ENCODE data around the gene SPPL2A. TPM values are rescaled to one million over a fixed set of nuclear protein-coding genes. Genes with fewer than 3 reads are reported as not detected.
"Not testable (repeated sequence)": the region's sequence is repeated elsewhere in the genome, so short reads cannot be mapped to it uniquely, and the experiment has no call there.

Gene SPPL2A
- polyA plus RNA-seq, 4 donors: 78.5 to 110 (median 103) TPM

DNA sequence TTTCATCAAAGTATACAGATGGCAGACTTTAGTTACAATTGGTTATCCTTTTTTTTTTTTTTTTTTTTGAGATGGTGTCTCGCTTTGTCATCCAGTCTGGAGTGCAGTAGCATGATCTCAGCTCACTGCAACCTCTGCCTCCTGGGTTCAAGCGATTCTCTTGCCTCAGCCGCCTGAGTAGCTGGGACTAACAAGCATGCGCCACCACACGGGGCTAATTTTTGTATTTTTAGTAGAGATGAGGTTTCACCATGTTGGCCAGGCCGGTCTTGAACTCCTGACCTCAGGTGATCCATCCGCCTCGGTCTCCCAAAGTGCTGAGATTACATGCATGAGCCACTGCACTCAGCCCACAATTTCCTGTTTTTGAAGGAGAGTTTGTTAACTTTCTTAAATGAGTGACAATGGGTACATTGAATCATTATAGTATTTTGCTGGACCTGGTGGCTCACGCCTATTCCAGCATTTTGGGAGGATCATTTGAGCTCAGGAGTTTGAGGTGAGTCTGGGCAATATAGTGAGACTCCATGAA is 70.8 kb downstream of the SPPL2A start:
- DNase-seq (ENCODE audit: low read depth in 4 of 4, low spot score in 2 of 4): not testable (repeated sequence)

DNA sequence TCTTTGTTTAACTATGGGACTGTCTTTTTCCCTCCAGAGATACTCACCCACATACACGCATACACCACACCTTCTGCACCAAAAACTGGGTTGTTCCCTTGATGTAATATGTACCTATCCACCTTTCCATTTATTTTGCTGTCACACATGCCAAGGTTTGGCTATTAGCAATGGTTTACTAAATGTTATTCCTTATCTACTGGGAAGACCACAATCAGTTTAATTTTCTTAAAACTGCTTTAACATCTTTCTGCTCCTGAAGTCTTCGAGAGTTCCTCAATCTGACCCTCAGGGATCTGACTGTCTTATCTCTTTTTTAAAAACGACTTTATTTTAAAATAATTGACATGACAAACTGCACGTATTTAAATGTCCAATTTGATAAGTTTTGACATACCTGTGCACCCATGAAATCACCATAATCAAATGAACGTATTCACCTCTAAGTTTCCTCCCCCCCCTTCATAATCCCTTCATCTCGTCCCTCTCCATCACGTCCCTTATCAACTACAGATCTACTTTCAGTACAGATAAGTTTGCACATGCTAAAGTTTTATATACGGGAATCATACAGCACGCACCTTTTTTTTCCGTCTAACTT is 78.1 kb downstream of the SPPL2A start:
- no peak for DNase-seq (ENCODE audit: low read depth in 4 of 4, low spot score in 2 of 4)

DNA sequence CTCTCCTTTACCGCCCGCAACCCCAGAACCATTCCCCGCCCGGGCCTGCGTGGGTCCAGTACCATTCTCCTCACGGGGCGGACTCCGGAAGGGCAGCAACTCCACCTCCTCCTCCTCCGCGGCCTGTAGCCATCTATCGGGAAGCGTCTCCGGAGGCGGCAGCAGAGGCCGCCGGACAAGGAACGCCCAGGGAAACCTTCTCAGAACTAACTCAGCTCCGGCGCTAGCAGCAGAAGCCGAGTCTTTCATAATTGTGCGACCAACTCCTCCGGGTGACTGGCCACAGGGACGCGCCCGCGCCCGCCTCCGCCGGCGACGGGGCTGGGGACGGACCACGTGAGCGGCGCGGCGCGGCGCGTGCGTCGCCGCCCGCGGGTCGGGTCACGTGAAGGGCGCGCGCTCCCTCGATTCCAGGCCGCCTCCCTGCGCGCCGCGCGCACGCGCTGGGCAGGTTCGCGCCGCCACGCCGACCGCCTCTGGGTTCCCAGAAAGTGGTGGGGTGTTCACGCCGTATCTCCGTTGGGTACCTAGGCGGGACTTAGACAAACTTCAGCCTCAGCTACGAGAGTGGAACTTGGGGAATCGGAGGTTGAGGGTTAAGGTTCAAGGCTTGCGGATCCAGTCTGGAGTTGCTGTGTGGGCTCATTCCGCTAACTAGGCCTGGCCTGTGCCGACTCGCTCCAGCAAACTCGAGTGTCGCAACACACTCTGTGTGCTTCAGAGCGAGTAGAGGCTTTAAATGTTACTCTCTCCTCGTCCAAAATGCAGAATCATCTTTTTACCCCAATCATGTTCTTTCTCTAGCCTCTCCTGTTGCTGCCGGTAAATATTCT is 78.8 kb downstream of the SPPL2A start, which contains the start of gene TRPM7:
Gene TRPM7 (minus strand): TSS at position 329 of the 833 bp plus-strand sequence. CDS start 264 bp downstream, at position 65.
- peak; percentile 85 to 94 (median 87) for DNase-seq (ENCODE audit: low read depth in 4 of 4, low spot score in 2 of 4)

DNA sequence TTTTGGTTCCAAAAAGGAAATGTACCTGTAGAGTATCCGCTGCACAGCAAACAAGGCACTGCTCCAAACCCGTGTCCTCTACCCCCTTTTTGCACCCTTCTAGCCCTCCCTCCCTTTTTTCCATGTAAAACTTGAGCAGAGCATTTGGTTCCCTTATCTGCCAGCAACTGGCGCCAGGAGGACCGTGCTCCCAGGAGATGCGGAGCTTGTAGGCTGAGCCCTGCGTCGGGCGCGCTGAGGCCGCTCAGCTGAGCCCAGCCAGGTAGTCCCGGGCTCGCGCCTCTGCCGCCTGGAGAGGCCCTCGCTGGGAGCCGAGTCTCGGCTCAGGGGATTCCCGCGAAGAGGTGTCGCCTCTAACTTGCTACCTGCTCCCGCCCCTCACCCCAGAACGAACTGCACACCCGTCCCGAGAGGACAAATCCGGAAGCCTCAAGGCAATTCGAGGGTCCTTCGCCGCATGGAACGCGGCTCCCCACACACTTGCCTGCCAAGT is 79.5 kb downstream of the SPPL2A start:
- DNase-seq (ENCODE audit: low read depth in 4 of 4, low spot score in 2 of 4): peak in 1 of 4 donors; percentile 41

DNA sequence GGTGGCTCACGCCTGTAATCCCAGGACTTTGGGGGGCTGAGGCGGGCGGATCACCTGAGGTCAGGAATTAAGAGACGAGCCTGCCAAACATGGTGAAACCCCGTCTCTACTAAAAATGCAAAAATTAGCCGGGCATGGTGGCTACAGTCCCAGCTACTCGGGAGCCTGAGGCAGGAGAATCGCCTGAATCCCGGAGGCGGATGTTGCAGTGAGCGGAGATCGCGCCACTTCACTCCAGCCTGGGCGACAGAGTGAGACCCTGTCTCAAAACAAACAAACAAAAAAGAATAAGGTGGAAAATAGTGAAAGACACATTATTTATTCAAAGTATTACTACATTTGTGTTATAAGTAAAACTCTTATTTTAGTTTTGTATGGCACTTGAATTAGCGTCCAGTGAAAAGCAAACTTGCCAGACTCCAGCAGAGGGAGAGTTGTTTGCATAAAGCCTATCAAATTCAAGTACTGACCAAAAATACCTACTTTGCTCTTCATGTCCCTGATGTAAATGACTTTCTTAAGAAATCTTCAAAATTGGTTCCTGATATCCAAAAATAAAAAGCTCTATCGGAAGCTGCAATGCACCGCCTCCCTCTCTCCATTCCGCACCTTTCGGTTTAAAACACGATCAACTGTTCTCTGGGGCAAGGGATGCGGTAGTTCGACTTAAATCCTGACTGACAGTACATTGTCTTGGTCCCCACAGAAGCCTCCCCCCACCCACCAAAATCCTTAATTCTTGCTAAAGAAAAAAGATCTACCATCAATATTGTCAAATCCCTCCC is 80.1 kb downstream of the SPPL2A start:
- DNase-seq (ENCODE audit: low read depth in 4 of 4, low spot score in 2 of 4): peak in 1 of 4 donors; percentile 11

DNA sequence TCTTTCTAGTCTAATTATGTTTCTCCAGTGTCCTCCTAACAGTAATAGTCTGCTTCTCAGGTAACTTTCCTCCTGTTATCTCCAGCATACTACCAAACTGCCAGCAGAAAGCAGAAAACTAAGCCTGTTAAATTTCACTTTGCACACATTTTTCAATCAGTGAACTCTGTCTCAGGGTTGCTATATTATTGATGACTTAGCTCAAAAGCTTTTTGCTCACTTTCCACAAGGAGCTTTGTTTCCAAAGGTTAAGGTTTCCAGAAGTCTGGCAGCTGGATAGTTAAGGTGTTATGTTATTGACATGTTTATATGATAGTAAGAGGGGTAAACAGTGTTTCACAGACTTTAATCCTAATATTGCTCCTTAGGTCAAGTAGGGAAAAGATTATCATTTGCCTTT is 84.0 kb downstream of the SPPL2A start:
- DNase-seq (ENCODE audit: low read depth in 4 of 4, low spot score in 2 of 4): no peak

DNA sequence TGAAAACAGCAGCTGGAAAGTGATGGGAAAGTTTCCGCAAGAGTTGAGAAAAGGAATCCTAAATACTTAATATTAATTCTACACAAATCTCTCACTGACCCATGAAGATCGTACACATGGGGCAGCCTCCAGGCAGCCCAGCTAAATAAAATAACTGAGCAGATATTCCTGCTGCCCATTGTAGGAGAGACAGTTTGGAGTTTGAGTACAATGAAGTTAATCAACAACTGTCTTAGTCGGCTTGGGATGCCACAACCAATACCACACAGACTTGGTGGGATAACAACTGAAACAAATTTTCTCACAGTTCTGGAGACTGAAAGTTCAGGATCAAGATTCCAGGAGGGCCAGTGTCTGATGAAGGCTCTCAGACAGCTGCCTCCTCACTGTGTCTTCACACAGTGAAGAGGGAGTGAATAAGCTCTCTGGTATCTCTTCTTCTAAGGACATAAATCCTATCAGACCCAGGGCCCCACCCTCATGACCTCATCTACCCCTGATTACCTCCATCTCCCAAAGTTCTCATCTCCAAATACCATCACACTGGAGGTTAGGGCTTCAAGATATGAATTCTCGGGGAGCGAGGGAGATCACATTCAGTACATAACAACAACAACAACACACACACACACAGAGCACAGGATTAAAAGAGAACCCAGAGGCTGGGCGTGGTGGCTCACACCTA is 88.6 kb downstream of the SPPL2A start:
- DNase-seq (ENCODE audit: low read depth in 4 of 4, low spot score in 2 of 4): no peak

DNA sequence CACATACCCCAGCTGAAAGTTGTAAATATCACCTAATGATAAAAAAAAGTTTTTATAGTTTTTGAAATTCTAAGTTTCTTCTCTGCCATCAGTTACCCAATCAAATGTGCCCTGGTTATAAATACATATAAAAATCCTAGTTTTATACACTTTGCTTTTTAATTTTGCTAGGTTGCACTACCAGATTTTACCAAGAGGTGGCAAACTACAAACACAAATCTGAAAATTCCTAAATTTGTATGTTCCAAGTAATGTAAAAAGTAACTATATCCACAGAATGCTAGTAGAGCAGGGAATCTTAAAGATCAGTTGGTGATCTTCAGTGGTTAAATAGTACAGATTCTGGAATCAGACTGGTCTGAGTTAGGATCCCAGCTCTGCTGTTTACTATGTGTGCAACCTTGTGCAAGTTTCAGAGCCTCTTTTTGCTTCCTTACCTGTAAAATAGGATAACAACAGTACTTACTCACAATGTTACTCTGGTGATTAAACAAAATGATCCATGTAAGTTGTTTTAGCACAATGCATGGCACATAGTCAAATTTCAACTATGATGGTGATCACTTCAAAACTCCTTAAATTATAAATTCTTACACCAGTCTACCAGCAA is 89.9 kb downstream of the SPPL2A start:
- peak in 1 of 4 donors; percentile 48 for DNase-seq (ENCODE audit: low read depth in 4 of 4, low spot score in 2 of 4)

DNA sequence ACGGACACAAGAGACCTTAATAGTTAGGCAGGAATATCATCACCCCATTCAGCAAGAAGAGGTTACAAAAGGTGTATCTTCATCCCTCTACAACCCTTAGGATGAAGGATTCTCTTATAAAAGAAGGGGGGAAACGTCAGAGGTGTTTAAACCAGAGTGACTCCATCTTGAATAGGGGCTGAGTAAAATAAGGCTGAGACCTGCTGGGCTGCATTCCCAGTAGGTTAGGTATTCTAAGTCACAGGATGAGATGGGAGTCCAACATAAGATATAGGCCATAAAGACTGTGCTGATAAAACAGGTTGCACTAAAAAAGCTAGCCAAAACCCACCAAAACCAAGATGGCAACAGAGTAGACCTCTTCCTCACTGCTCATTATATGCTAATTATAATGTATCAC is 95.4 kb downstream of the SPPL2A start:
- DNase-seq (ENCODE audit: low read depth in 4 of 4, low spot score in 2 of 4): no peak

DNA sequence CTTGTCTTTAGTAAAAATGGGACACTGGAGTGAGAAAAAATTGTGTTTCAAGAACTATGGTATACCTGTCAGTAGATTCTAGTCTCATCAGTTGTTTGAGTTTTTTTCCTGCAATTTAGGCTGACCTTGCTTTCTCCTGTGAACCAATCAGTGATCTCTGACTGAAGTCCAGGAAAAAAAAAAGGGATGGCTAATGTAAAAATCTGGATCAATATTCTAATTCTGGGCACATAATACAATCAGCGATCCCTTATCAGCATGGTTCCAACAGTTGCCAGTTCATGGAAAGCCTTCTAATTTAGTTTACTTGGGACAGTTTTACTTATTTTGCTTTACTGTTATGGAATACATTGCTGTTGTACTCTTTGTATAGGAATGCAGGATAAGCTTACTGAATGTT is 95.9 kb downstream of the SPPL2A start:
- DNase-seq (ENCODE audit: low read depth in 4 of 4, low spot score in 2 of 4): no peak

DNA sequence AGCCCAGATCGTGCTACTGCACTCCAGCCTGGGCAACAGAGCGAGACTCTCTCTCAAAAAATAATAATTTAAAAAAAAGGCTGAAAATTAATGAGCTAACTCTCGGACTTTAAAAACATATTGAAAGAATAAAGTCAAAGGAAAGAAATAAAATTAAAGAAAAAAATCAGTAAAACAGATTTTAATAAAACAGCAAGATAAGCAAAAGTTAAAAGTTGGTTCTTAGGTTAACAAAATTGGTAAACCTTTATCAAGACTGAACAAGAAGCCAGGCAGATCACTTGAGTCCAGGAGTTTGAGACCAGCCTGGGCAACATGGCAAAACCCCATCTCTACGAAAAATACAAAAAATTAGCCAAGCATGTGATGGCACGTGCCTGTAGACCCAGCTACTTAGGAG is 99.6 kb downstream of the SPPL2A start:
- no peak for DNase-seq (ENCODE audit: low read depth in 4 of 4, low spot score in 2 of 4)

DNA sequence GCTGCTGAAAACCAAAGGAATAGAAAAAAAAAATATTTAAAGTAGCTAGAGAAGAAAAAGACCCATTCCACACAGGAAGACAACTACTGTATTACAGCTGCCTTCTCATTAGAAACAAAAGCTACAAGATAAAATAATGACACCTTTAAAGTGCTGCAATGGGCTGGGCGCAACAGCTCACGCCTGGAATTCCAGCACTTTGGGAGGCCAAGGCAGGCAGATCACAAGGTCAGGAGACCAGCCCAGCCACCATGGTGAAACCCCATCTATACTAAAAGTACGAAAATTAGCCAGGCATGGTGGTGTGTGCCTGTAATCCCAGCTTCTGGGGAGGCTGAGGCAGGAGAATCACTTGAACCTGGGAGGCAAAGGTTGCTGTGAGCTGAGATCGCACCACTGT is 110.0 kb downstream of the SPPL2A start:
- no peak for DNase-seq (ENCODE audit: low read depth in 4 of 4, low spot score in 2 of 4)

DNA sequence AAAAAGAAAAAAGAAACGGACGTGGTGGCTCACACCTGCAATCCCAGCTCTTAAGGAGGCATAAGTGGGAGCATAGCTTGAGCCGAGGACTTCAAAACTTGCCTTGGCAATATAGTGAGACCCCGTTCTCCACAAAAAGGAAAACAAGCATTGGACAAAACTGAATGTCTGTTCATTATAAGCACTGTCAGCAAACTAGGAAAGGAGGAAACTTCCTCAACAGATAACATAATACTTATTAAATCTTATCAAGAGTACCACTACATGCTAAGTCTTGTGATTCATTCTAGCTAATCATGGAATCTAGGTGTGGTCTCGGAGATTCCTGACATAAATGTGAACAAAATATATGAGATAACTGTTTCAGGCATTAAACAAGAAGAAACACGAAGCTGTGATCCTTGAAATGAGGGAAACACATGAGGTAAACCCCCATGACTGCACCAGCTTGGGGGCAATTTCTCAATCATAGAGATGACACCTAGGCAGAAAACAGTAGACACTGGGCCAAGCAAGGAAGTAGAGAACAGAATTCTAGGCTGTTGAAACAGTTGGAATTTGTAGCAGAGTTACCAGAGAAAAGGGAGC is 112.3 kb downstream of the SPPL2A start:
- no peak for DNase-seq (ENCODE audit: low read depth in 4 of 4, low spot score in 2 of 4)

DNA sequence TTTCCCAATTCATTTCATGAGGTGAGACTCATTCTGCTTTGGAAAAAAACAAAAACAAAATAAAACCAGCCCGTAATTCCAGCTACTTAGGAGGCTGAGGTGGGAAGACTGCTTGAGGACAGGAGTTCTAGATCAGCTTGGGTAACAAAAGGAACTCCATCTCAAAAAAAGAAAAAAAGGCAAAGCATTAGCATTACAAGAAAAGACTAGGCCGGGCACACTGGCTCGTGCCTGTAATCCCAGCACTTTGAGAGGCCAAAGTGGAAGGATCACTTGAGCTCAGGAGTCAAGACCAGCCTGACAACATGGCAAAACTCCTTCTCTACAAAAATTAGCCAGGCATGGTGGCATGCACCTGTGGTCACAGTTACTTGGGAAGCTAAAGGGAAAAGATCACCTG is 112.8 kb downstream of the SPPL2A start:
- no peak for DNase-seq (ENCODE audit: low read depth in 4 of 4, low spot score in 2 of 4)

Other genes starting within 250 kb of the SPPL2A start
- 1 to 10 TPM in 3 of 4 donors, under 1 TPM in 1; 0.89 to 1.8 (median 1.4) TPM for gene USP50, start 219.0 kb downstream of the SPPL2A start, polyA plus RNA-seq (ENCODE audit: insufficient read length in 4 of 4)
- 10 to 100 TPM; 33.6 to 61.6 (median 49.6) TPM for gene TRPM7, start 78.9 kb downstream of the SPPL2A start, polyA plus RNA-seq (ENCODE audit: insufficient read length in 4 of 4)
- gene AP4E1, start 143.0 kb upstream of the SPPL2A start, polyA plus RNA-seq (ENCODE audit: insufficient read length in 4 of 4): 10 to 100 TPM in 1 of 4 donors, 1 to 10 TPM in 3; 8.1 to 10.5 (median 8.4) TPM